Aorta (tissue), 5 donors: ENCODE measurements around the gene IL1RAPL1. TPM values are rescaled to one million over a fixed set of nuclear protein-coding genes. Genes with fewer than 3 reads are reported as not detected.

Source experiments
- ATAC-seq: fragments of 200-7000 bp; cut with Tn5 transposase; one replicate; pipeline ENCODE4 v1.9.1; 2022; ENCODE audit warnings: moderate library complexity; ENCODE audit not compliant: low FRiP score
- DNase-seq, 2 donors: peaks; one replicate each; pipeline ENCODE4 v3.0.0-alpha.2; 2020
- H3K27ac ChIP-seq, 2 donors: one replicate each; pipeline ENCODE4 v1.5.1; 2013; ENCODE audit warnings: low read length in 2 of 2, mild to moderate bottlenecking in 2 of 2, moderate library complexity in 2 of 2, control low read depth in 1 of 2, inconsistent platforms in 1 of 2, low read depth in 1 of 2
- H3K27me3 ChIP-seq, 2 donors: one replicate each; pipeline ENCODE4 v1.6.1; 2013; ENCODE audit warnings: control low read depth in 1 of 2, low read length in 1 of 2, mild to moderate bottlenecking in 1 of 2, moderate library complexity in 1 of 2; ENCODE audit not compliant: insufficient read depth in 2 of 2, control insufficient read depth in 1 of 2
- H3K36me3 ChIP-seq, 2 donors: one replicate each; pipeline ENCODE4 v1.6.1; 2013; ENCODE audit warnings: control low read depth in 1 of 2, low read length in 1 of 2, mild to moderate bottlenecking in 1 of 2; ENCODE audit not compliant: insufficient read depth in 2 of 2, control insufficient read depth in 1 of 2
- H3K4me1 ChIP-seq, 2 donors: one replicate each; pipeline ENCODE4 v1.6.1; 2013; ENCODE audit warnings: low read length in 2 of 2, control low read depth in 1 of 2, mild to moderate bottlenecking in 1 of 2, moderate library complexity in 1 of 2; ENCODE audit not compliant: insufficient read depth in 2 of 2, control insufficient read depth in 1 of 2
- H3K4me3 ChIP-seq, 2 donors: one replicate each; pipeline ENCODE4 v1.5.1; 2013; ENCODE audit warnings: low read length in 2 of 2, control low read depth in 1 of 2, mild to moderate bottlenecking in 1 of 2
- H3K9me3 ChIP-seq: one replicate; pipeline ENCODE4 v1.6.1; 2013; ENCODE audit warnings: mild to moderate bottlenecking, low read length; ENCODE audit not compliant: control insufficient read depth
- WGBS, 2 donors: extraction: QIAGEN DNeasy Blood & Tissue Kit; methylation state at CpG; one replicate each; pipeline ENCODE4 v1.1.7; 2013; 5-methylcytosine and 5-hydroxymethylcytosine counted together
- intact Hi-C, 2 donors: fragments of 100-400 bp; cut with DNase I; formaldehyde crosslinking; loops; one replicate each; pipeline versions ENCODE4 v1.14.2 to v1.15.0; 2022
- polyA plus RNA-seq, 2 donors: library from polyadenylated mRNA; stranded (reverse); fragments of 200-250 nt; gene quantifications; one replicate each; pipeline ENCODE4 v1.2.3, GENCODE V29; 2013
- total RNA-seq, 2 donors: library from RNA; stranded (reverse); fragmentation: NEBNext Ultra II Directional; extraction: Animal tissue kit (Norgen Biotek cat#: 25700); gene quantifications; one replicate each; pipeline ENCODE4 v1.2.1, GENCODE V29; 2021
- donor health status: healthy with polysubstance abuse.
- donor health status: Bipolar disorder and iron deficiency.
- donor health status: DM: no; HTN: no; CAD: no.
- donor health status: DM: no; HTN: no; CAD: no.
- donor health status: DM: yes; HTN: yes; CAD: no.

The IL1RAPL1 gene
- total and polyA plus RNA-seq, 4 donors, result 0.24 to 0.26 TPM; not detected in 2

DNA sequence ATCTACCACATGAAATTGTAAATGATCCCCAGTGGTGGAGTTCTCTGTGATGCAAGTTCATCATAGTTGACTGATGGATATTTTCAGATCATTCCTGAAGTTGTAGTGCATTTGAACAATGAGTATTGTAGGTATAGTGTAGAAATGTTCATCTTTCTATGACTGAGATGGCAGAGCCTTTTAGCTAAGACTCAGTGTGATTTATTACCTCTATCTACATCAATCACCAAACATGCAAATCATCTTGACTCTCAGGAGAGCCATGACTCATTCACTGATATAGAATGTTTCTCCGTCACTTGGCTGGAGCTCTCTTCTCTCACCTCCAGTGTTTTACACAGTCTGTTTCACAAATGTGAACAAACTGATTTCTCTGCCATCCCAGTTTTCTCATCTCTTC lies 392.6 kb downstream of the IL1RAPL1 start:
- intact Hi-C loops, result no loop called here
- Histone ChIP-seq H3K4me3 (no peak overlapping the region), H3K27ac (no peak overlapping the region), H3K36me3 (no peaks in the 10 kb centered on the region), H3K9me3 (no peaks in the 10 kb centered on the region), H3K4me1 (no peaks in the 10 kb centered on the region), H3K27me3 (no peaks in the 10 kb centered on the region)
- DNase-seq (no peak), ATAC-seq (no peak)
- whole genome bisulfite sequencing, 2 donors, result 68 to 80% methylated on average over 1 of the region's 1 CpG

DNA sequence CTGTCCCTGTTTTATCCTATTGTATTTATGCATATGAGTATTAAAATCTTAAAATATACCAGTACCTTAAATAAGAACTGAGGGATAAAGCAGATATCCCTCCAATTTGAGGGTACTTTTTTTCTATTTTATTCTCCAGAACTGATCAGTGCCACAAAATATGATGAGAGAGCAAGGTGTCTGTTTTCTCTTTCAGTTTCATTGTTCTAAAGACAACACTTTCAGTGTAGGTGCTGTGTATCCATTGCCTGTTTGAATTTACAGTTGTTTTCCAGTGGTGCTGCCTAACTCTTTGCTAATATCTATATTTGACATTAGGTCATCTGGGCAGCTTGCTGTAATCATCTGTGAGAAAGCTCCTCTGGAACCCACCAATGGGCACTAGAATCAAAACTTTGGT lies 394.7 kb downstream of the IL1RAPL1 start:
- Histone ChIP-seq H3K27me3 (no peaks in the 10 kb centered on the region), H3K27ac (no peak overlapping the region), H3K4me1 (no peaks in the 10 kb centered on the region), H3K36me3 (no peaks in the 10 kb centered on the region), H3K4me3 (no peak overlapping the region), H3K9me3 (no peaks in the 10 kb centered on the region)
- DNase-seq (no peak), ATAC-seq (no peak)
- intact Hi-C loops, result no loop called here

DNA sequence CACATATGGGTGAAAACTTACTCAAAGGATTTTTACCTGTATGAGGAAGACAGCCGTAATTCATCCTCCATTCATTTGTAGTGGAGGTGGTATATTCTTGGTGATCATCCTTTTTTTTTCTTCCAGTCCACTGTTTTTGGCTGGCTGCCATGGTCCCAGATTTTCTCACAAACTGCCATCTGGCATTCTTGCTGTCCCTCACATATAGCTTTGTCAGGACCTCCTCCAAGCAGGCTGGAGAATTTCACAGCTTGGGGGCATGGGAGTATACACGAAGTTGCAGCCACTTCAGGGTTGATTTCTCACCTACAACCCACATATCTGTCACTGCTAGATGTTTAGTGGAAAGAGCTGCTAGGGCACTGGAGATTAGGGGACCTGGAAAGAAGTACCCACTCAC lies 401.0 kb downstream of the IL1RAPL1 start:
- DNase-seq (no peak), ATAC-seq (no peak)
- WGBS, 2 donors, result 57 to 74% methylated on average over 2 of the region's 2 CpGs

GRCh38 chrX:28997706-28998463 lies 410.6 kb downstream of the IL1RAPL1 start:
- ATAC-seq, result no peak
- 7 to 21% methylated on average over 1 of the region's 1 CpG for WGBS, 2 donors
- Histone ChIP-seq H3K4me1 (no peaks in the 10 kb centered on the region), H3K9me3 (no peaks in the 10 kb centered on the region), H3K36me3 (no peaks in the 10 kb centered on the region), H3K4me3 (no peak overlapping the region), H3K27me3 (no peaks in the 10 kb centered on the region), H3K27ac (no peak overlapping the region)
- DNase-seq, result no peak
- intact Hi-C loops, result no loop called here

More for the DNA sequence above, 401.0 kb downstream of the IL1RAPL1 start:
- H3K9me3 ChIP-seq, result no peaks in the 10 kb centered on the region
- intact Hi-C loops, result no loop called here
- no peak overlapping the region for H3K4me3 ChIP-seq
- no peaks in the 10 kb centered on the region for H3K27me3 ChIP-seq
- H3K36me3 ChIP-seq, result no peaks in the 10 kb centered on the region
- H3K4me1 ChIP-seq, result no peaks in the 10 kb centered on the region
- H3K27ac ChIP-seq, result no peak overlapping the region

- DNase-seq (no peak), ATAC-seq (no peak)
- H3K9me3 ChIP-seq, result no peaks in the 10 kb centered on the region
- 25 to 26% methylated on average over 3 of the region's 3 CpGs for WGBS, 2 donors
- H3K27ac ChIP-seq, result no peak overlapping the region
- intact Hi-C loops, result no loop called here
- no peak overlapping the region for H3K4me3 ChIP-seq
- H3K27me3 ChIP-seq, result no peaks in the 10 kb centered on the region
- H3K36me3 ChIP-seq, result no peaks in the 10 kb centered on the region
- no peaks in the 10 kb centered on the region for H3K4me1 ChIP-seq
These were observed 411.4 kb downstream of the IL1RAPL1 start for GRCh38 chrX:28998609-28999135.

GRCh38 chrX:29012867-29013266 lies 425.6 kb downstream of the IL1RAPL1 start:
- no peaks in the 10 kb centered on the region for H3K4me1 ChIP-seq
- no peak overlapping the region for H3K27ac ChIP-seq
- H3K9me3 ChIP-seq, result no peaks in the 10 kb centered on the region
- H3K27me3 ChIP-seq, result no peaks in the 10 kb centered on the region
- intact Hi-C loops, result no loop called here
- DNase-seq, result no peak
- H3K4me3 ChIP-seq, result no peak overlapping the region
- ATAC-seq, result no peak
- no peaks in the 10 kb centered on the region for H3K36me3 ChIP-seq

DNA sequence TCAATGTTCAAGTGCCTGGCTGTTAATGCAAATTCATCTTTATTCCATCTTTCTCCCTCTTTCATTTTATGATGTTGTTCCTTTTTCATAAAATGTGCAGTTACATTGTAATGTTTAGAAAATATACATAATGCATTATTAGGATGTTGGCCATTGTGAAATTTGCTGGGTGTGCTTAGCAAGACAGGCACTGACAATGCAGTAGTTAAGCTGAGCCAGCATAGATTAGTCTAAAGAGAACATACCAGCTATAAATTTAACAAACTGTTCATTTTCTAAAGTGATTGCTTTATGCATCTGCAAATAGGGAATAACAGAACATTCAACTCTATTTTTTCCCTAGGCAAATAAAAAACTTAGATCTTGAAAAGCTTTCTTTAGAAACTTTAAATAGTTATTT lies 436.0 kb downstream of the IL1RAPL1 start:
- ATAC-seq (no peak), DNase-seq (no peak)
- Histone ChIP-seq H3K27ac (no peak overlapping the region), H3K36me3 (no peaks in the 10 kb centered on the region), H3K9me3 (no peaks in the 10 kb centered on the region), H3K27me3 (no peaks in the 10 kb centered on the region), H3K4me3 (no peak overlapping the region), H3K4me1 (no peaks in the 10 kb centered on the region)
- intact Hi-C loops, result no loop called here

DNA sequence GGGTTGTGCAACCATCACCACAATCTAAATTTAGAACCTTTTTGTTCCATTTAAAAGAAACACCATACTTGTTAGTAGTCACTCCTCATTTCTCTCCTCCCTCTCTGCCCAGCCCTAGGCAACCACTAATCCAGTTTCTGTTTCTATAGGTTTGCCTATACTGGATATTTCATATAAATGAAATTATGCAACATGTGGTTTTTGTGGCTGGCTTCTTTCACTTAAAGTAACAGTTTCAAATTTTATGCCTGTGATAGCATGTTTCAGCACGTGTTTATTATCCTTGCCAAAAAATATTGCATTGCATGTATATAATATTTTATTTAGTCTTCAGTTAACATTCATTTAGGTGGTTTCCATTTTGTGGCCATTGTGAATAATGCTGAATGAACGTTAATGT lies 437.6 kb downstream of the IL1RAPL1 start:
- ATAC-seq, result no peak
- no peak overlapping the region for H3K4me3 ChIP-seq
- H3K36me3 ChIP-seq, result no peaks in the 10 kb centered on the region
- H3K9me3 ChIP-seq, result no peaks in the 10 kb centered on the region
- WGBS, 2 donors, result 23 to 38% methylated on average over 2 of the region's 2 CpGs
- no peak overlapping the region for H3K27ac ChIP-seq
- intact Hi-C loops, result no loop called here
- no peaks in the 10 kb centered on the region for H3K27me3 ChIP-seq
- no peak for DNase-seq
- no peaks in the 10 kb centered on the region for H3K4me1 ChIP-seq

- ATAC-seq, result no peak
These were observed 452.3 kb downstream of the IL1RAPL1 start for GRCh38 chrX:29039501-29039900.

More at GRCh38 chrX:29039501-29039900, 452.3 kb downstream of the IL1RAPL1 start:
- H3K36me3 ChIP-seq, result no peaks in the 10 kb centered on the region
- H3K27me3 ChIP-seq, result no peaks in the 10 kb centered on the region
- DNase-seq, result no peak
- H3K4me3 ChIP-seq, result no peak overlapping the region
- intact Hi-C loops, result no loop called here
- no peak overlapping the region for H3K27ac ChIP-seq
- no peaks in the 10 kb centered on the region for H3K4me1 ChIP-seq
- H3K9me3 ChIP-seq, result no peaks in the 10 kb centered on the region
- WGBS, 2 donors, result 8 to 9% methylated on average over 2 of the region's 2 CpGs
